HL-60 (cell line): Measurements from ENCODE around the gene PRAC2.

Experiments
- POLR2AphosphoS5 ChIP-seq: IDR thresholded peaks from 2 replicates; pipeline ENCODE4 v1.6.1; 2012; ENCODE audit warnings: low read depth
- SPI1 ChIP-seq: IDR thresholded peaks from 2 replicates; pipeline ENCODE4 v1.6.1; 2012; ENCODE audit warnings: low read depth, mild to moderate bottlenecking, borderline replicate concordance
- TF ChIP-seq, protein P1 (sequence below): IDR thresholded peaks from one replicate; pipeline ENCODE4 v1.5.1; 2011; ENCODE audit warnings: low read length, control low read depth, inconsistent platforms; ENCODE audit not compliant: insufficient read depth
- TF ChIP-seq, protein P2 (sequence below): IDR thresholded peaks from 2 replicates; pipeline ENCODE4 v1.6.1; 2012; ENCODE audit warnings: low read depth; ENCODE audit not compliant: insufficient replicate concordance

DNA sequence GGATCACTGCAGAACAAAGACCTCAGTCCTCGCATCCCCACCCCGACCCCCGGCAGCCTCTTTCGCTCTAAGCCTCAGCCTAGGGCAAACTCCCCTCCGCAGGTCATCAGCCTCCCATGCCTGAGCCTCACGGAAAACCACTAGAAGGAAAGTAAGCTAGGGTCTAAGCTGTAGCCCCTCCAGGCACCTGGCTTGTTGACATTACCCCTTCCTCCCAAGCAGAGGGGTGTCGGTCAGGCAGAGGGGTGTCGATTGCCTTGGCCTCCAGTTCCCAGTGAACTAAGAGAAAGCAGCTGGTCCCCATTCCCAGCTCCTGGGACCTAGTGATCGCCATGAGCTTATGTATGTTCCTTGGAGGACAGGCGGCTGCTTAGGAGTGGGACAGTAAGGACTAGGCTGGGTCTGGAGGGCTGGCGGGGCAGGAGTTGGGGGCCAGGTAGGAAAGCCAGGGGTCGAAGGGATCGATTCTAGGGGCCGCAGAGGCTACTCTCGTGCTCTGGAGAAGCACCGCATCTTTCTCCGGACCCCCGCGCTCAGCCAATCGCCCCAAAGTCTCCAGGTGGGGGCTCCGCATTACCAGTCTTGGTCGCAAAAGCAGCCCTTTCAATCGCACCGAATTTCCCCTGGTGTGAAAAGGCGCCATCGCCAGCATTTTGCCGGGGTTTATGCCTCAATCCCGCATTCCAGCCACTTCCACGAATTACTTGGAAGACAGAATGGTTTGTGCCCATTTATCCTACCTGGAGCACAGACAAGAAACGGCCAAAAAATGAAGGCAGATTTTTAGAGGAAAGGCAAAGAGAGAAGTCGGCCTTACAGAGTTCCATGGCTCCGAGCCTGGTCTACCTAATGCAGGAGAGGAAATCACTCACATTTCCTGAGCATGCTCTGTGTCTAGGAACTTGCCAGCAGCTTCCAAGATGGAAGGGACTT lies 26.9 kb downstream of the PRAC2 start:
- TF ChIP-seq, protein P1, sequence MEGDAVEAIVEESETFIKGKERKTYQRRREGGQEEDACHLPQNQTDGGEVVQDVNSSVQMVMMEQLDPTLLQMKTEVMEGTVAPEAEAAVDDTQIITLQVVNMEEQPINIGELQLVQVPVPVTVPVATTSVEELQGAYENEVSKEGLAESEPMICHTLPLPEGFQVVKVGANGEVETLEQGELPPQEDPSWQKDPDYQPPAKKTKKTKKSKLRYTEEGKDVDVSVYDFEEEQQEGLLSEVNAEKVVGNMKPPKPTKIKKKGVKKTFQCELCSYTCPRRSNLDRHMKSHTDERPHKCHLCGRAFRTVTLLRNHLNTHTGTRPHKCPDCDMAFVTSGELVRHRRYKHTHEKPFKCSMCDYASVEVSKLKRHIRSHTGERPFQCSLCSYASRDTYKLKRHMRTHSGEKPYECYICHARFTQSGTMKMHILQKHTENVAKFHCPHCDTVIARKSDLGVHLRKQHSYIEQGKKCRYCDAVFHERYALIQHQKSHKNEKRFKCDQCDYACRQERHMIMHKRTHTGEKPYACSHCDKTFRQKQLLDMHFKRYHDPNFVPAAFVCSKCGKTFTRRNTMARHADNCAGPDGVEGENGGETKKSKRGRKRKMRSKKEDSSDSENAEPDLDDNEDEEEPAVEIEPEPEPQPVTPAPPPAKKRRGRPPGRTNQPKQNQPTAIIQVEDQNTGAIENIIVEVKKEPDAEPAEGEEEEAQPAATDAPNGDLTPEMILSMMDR, result no peak
- TF ChIP-seq POLR2AphosphoS5 (no peak), SPI1 (no peak)
- TF ChIP-seq, protein P2, sequence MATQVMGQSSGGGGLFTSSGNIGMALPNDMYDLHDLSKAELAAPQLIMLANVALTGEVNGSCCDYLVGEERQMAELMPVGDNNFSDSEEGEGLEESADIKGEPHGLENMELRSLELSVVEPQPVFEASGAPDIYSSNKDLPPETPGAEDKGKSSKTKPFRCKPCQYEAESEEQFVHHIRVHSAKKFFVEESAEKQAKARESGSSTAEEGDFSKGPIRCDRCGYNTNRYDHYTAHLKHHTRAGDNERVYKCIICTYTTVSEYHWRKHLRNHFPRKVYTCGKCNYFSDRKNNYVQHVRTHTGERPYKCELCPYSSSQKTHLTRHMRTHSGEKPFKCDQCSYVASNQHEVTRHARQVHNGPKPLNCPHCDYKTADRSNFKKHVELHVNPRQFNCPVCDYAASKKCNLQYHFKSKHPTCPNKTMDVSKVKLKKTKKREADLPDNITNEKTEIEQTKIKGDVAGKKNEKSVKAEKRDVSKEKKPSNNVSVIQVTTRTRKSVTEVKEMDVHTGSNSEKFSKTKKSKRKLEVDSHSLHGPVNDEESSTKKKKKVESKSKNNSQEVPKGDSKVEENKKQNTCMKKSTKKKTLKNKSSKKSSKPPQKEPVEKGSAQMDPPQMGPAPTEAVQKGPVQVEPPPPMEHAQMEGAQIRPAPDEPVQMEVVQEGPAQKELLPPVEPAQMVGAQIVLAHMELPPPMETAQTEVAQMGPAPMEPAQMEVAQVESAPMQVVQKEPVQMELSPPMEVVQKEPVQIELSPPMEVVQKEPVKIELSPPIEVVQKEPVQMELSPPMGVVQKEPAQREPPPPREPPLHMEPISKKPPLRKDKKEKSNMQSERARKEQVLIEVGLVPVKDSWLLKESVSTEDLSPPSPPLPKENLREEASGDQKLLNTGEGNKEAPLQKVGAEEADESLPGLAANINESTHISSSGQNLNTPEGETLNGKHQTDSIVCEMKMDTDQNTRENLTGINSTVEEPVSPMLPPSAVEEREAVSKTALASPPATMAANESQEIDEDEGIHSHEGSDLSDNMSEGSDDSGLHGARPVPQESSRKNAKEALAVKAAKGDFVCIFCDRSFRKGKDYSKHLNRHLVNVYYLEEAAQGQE, result no peak
